ENCODE measurements around the gene SF3B4. TPM values are rescaled to one million over a fixed set of nuclear protein-coding genes. Genes with fewer than 3 reads are reported as not detected.

The SF3B4 gene
- total RNA-seq, 1 experiment from 2014 or later = 79.2 TPM

DNA sequence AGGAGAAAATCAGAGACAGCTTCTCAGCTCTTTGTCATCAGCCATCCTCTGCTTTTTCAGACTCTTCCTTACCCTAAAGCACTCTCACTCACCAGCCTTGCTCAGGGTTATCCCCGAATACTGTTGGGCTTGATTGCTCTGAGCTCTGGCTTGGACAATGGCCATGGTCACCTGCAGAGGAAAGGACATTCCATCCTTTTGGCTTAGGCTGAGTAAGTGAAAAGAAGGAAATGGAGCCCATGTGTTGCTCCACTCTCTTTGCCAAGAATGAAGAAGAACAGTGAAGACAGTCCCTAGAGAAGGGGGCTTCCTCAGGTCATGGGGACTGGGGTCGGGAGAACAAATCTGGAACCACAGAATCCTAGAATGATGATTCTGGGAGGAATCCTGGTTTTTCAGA, 6.8 kb upstream of the SF3B4 start:
- no peaks in the 10 kb centered on the region for H3K27me3 Mint-ChIP-seq (ENCODE audit: insufficient read depth, unreplicated experiment)
- DNase-seq (ENCODE audit: unreplicated experiment) = no peak
- H3K4me1 Mint-ChIP-seq (ENCODE audit: insufficient read depth, unreplicated experiment) = peaks cover 59% of the 10 kb centered on the region
- intact Hi-C loops (cut with micrococcal nuclease) = no loop called here
- no TSS peak for BruUV-seq (replicated peaks)
- peaks cover 5% of the 10 kb centered on the region for H3K36me3 Mint-ChIP-seq (ENCODE audit: insufficient read depth, unreplicated experiment)
- POLR2A ChIA-PET = interaction anchor here (0.6 to 7.3 kb wide), 3 partner anchors 9 to 124 kb away, joined by 3 to 228 read pairs (median 3); a partner anchor contains a TSS
- H3K4me3 Mint-ChIP-seq (ENCODE audit: unreplicated experiment) = no peak overlapping the region
- H3K9me3 Mint-ChIP-seq (ENCODE audit: unreplicated experiment) = no peaks in the 10 kb centered on the region
- TF ChIP-seq, protein P1, sequence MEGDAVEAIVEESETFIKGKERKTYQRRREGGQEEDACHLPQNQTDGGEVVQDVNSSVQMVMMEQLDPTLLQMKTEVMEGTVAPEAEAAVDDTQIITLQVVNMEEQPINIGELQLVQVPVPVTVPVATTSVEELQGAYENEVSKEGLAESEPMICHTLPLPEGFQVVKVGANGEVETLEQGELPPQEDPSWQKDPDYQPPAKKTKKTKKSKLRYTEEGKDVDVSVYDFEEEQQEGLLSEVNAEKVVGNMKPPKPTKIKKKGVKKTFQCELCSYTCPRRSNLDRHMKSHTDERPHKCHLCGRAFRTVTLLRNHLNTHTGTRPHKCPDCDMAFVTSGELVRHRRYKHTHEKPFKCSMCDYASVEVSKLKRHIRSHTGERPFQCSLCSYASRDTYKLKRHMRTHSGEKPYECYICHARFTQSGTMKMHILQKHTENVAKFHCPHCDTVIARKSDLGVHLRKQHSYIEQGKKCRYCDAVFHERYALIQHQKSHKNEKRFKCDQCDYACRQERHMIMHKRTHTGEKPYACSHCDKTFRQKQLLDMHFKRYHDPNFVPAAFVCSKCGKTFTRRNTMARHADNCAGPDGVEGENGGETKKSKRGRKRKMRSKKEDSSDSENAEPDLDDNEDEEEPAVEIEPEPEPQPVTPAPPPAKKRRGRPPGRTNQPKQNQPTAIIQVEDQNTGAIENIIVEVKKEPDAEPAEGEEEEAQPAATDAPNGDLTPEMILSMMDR (IDR thresholded peaks at IDR 0.05; ENCODE audit: unreplicated experiment) = no peak
- CTCF ChIA-PET = interaction anchor here (1.5 kb wide), 1 partner anchor 117 kb away, joined by 5 read pairs; no protein-coding TSS in a partner anchor
- no peak overlapping the region for H3K27ac Mint-ChIP-seq (ENCODE audit: low read depth, unreplicated experiment)

- no peak overlapping the region for H3K27ac Mint-ChIP-seq (ENCODE audit: low read depth, unreplicated experiment)
- H3K36me3 Mint-ChIP-seq (ENCODE audit: insufficient read depth, unreplicated experiment) = peaks cover 5% of the 10 kb centered on the region
- ChIA-PET POLR2A (interaction anchor here (1.3 to 7.3 kb wide), 3 partner anchors 10 to 78 kb away, joined by 3 to 228 read pairs (median 4); partner anchors contain the start of gene OTUD7B), CTCF (interaction anchor here (1.5 kb wide), 1 partner anchor 118 kb away, joined by 5 read pairs; no protein-coding TSS in a partner anchor)
- peaks cover 64% of the 10 kb centered on the region for H3K4me1 Mint-ChIP-seq (ENCODE audit: insufficient read depth, unreplicated experiment)
- no peak for DNase-seq (ENCODE audit: unreplicated experiment)
- no TSS peak for BruUV-seq (replicated peaks)
- TF ChIP-seq, protein P1 (IDR thresholded peaks at IDR 0.05; ENCODE audit: unreplicated experiment) = no peak
- H3K9me3 Mint-ChIP-seq (ENCODE audit: unreplicated experiment) = no peaks in the 10 kb centered on the region
- intact Hi-C loops (cut with micrococcal nuclease) = no loop called here
- no peaks in the 10 kb centered on the region for H3K27me3 Mint-ChIP-seq (ENCODE audit: insufficient read depth, unreplicated experiment)
- H3K4me3 Mint-ChIP-seq (ENCODE audit: unreplicated experiment) = no peak overlapping the region
Measured at GRCh38 chr1:149933208-149933607, 5.6 kb upstream of the SF3B4 start.

- DNase-seq (ENCODE audit: unreplicated experiment) = no peak
- TF ChIP-seq, protein P1 (IDR thresholded peaks at IDR 0.05; ENCODE audit: unreplicated experiment) = no peak
- POLR2A ChIA-PET = interaction anchor here (1.5 to 7.3 kb wide), 2 partner anchors 44 to 78 kb away, joined by 4 to 228 read pairs; partner anchors contain the start of gene OTUD7B
- peaks cover 5% of the 10 kb centered on the region for H3K36me3 Mint-ChIP-seq (ENCODE audit: insufficient read depth, unreplicated experiment)
- intact Hi-C loops (cut with micrococcal nuclease) = no loop called here
- no TSS peak for BruUV-seq (replicated peaks)
- H3K9me3 Mint-ChIP-seq (ENCODE audit: unreplicated experiment) = no peaks in the 10 kb centered on the region
- CTCF ChIA-PET = interaction anchor here (0.6 kb wide), 1 partner anchor 42 kb away, joined by 3 read pairs; no protein-coding TSS in a partner anchor
- no peak overlapping the region for H3K4me3 Mint-ChIP-seq (ENCODE audit: unreplicated experiment)
- peaks cover 59% of the 10 kb centered on the region for H3K4me1 Mint-ChIP-seq (ENCODE audit: insufficient read depth, unreplicated experiment)
- H3K27me3 Mint-ChIP-seq (ENCODE audit: insufficient read depth, unreplicated experiment) = no peaks in the 10 kb centered on the region
- no peak overlapping the region for H3K27ac Mint-ChIP-seq (ENCODE audit: low read depth, unreplicated experiment)
Measured at GRCh38 chr1:149932474-149932873, 4.9 kb upstream of the SF3B4 start.

- DNase-seq (ENCODE audit: unreplicated experiment) = peak; percentile 59
- intact Hi-C loops (cut with micrococcal nuclease) = no loop called here
- Mint-ChIP-seq H3K27ac (ENCODE audit: low read depth, unreplicated experiment) (peak overlapping the region; percentile 61), H3K9me3 (ENCODE audit: unreplicated experiment) (no peaks in the 10 kb centered on the region), H3K27me3 (ENCODE audit: insufficient read depth, unreplicated experiment) (no peaks in the 10 kb centered on the region), H3K4me1 (ENCODE audit: insufficient read depth, unreplicated experiment) (peaks cover 48% of the 10 kb centered on the region), H3K36me3 (ENCODE audit: insufficient read depth, unreplicated experiment) (peaks cover 10% of the 10 kb centered on the region), H3K4me3 (ENCODE audit: unreplicated experiment) (peak overlapping the region; percentile 2)
- ChIA-PET CTCF (interaction anchor here (0.6 kb wide), 2 partner anchors 141 to 256 kb away, joined by 3 to 5 read pairs; no protein-coding TSS in a partner anchor), POLR2A (interaction anchor here (0.6 to 7.3 kb wide), 2 partner anchors 12 to 43 kb away, joined by 3 to 228 read pairs; a partner anchor contains a TSS)
- TF ChIP-seq, protein P1 (IDR thresholded peaks at IDR 0.05; ENCODE audit: unreplicated experiment) = no peak
- BruUV-seq (replicated peaks) = no TSS peak
Measured at GRCh38 chr1:149931212-149931790, 3.7 kb upstream of the SF3B4 start.
